K562 (cell line): ENCODE results near the gene ACBD6. TPM values are rescaled to one million over a fixed set of nuclear protein-coding genes. Genes with fewer than 3 reads are reported as not detected.
A peak's percentile ranks its signal among the peaks of the same experiment; 100 is the strongest.

Experiments used
- ATAC-seq: fragments of 200-7000 bp; cut with Tn5 transposase; 3 replicates; pipeline ENCODE4 v1.9.1; 2020; ENCODE audit warnings: moderate library complexity
- BruUV-seq: library from RNA; stranded (reverse); fragments of 400-500 nt; replicated peaks from 2 replicates; lab custom pipeline; 2021; lab: Mats Ljungman, UMichigan
- CTCF ChIA-PET: fragments of 300-600 bp; formaldehyde crosslinking; extraction: SDS; loops from one replicate; lab custom pipeline; 2021; ENCODE audit warnings: low intra/inter-chr PET ratio; lab: Yijun Ruan, JAX
- POLR2A ChIA-PET: fragments of 300-600, 350-650 bp; sonication (Branson Sonifier 250); formaldehyde crosslinking; extraction: SDS; loops from one replicate; lab custom pipeline; 2021; ENCODE audit warnings: antibody characterized with exemption, inconsistent platforms; lab: Yijun Ruan, JAX
- DNase-seq, 4 experiments: peaks; one replicate each; pipeline versions ENCODE4 v3.0.0 to v3.0.0-alpha.2; 2011 to 2018; ENCODE audit warnings: low spot score in 3 of 4, mixed read lengths in 3 of 4; ENCODE audit errors: extremely low read depth in 1 of 4
- FAIRE-seq: peaks from 2 replicates; lab custom pipeline; 2011; peaks lifted over from hg19 to GRCh38; lab: Jason Lieb, UNC
- H2AFZ ChIP-seq: 2 replicates; pipeline ENCODE4 v1.6.0; 2011; ENCODE audit warnings: low read depth, low read length, control low read depth, inconsistent platforms
- H3K27ac ChIP-seq: fragments of 200-600 bp; 3 replicates; pipeline ENCODE4 v1.8.0; 2011; ENCODE audit warnings: low read depth, mild to moderate bottlenecking, control low read depth, inconsistent platforms, low read length, moderate library complexity, mixed read lengths; ENCODE audit errors: extremely low read depth
- H3K27me3 ChIP-seq, 2 experiments: fragments of 300-600 bp in 1 of 2; 2 replicates in 1 of 2; 3 replicates in 1 of 2; pipeline versions ENCODE4 v1.6.0 to v1.8.0; 2011; ENCODE audit warnings: inconsistent platforms in 2 of 2, low read length in 2 of 2, mild to moderate bottlenecking in 1 of 2, mixed read lengths in 1 of 2, moderate library complexity in 1 of 2; ENCODE audit not compliant: control insufficient read depth in 2 of 2, insufficient read depth in 2 of 2
- H3K36me3 ChIP-seq: fragments of 300-600 bp; 3 replicates; pipeline ENCODE4 v1.8.0; 2011; ENCODE audit warnings: mild to moderate bottlenecking, low read length, inconsistent platforms; ENCODE audit not compliant: control insufficient read depth, insufficient read depth
- H3K4me1 ChIP-seq, 2 experiments: fragments of 200-600 bp in 1 of 2; replicated peaks in 1 of 2; 2 replicates in 1 of 2; 3 replicates in 1 of 2; pipeline versions ENCODE4 v1.5.1 to v1.8.0; 2011; ENCODE audit warnings: inconsistent platforms in 2 of 2, low read length in 2 of 2, mild to moderate bottlenecking in 1 of 2, mixed read lengths in 1 of 2, moderate library complexity in 1 of 2; ENCODE audit not compliant: control insufficient read depth in 2 of 2, insufficient read depth in 2 of 2
- H3K4me2 ChIP-seq: 2 replicates; pipeline ENCODE4 v1.6.1; 2011; ENCODE audit warnings: low read length, control low read depth, inconsistent platforms, mixed read lengths; ENCODE audit not compliant: insufficient read depth
- H3K4me3 ChIP-seq: fragments of 200-600 bp; sonication (generic), shearing (Covaris generic); 2 replicates; pipeline ENCODE4 v1.5.1; 2016; ENCODE audit warnings: control low read depth, inconsistent platforms
- H3K79me2 ChIP-seq: fragments of 200-600 bp; 3 replicates; pipeline ENCODE4 v1.8.0; 2011; ENCODE audit warnings: low read length, inconsistent platforms; ENCODE audit not compliant: control insufficient read depth, insufficient read depth
- H3K9ac ChIP-seq, 2 experiments: 2 replicates each; pipeline versions ENCODE4 v1.6.0 to v1.6.1; 2011; ENCODE audit warnings: low read depth in 2 of 2, low read length in 2 of 2, control low read depth in 1 of 2, inconsistent platforms in 1 of 2, mild to moderate bottlenecking in 1 of 2, mixed read lengths in 1 of 2; ENCODE audit not compliant: insufficient read depth in 1 of 2
- H3K9me1 ChIP-seq: one replicate; pipeline ENCODE4 v1.6.0; 2011; ENCODE audit warnings: inconsistent platforms, mild to moderate bottlenecking, low read length, moderate library complexity; ENCODE audit not compliant: control insufficient read depth, insufficient read depth
- H3K9me3 ChIP-seq: replicated peaks from 2 replicates; pipeline ENCODE4 v1.5.1; 2011; ENCODE audit warnings: low read depth, low read length, inconsistent platforms; ENCODE audit not compliant: control insufficient read depth, insufficient read depth
- H4K20me1 ChIP-seq: replicated peaks from 2 replicates; pipeline ENCODE4 v1.6.1; 2011; ENCODE audit warnings: low read length, inconsistent platforms, mixed read lengths; ENCODE audit not compliant: control insufficient read depth, insufficient read depth
- ARID2 ChIP-seq: fragments of 450-650 bp; IDR thresholded peaks from 2 replicates; pipeline ENCODE4 v1.6.1; 2017; ENCODE audit warnings: antibody characterized with exemption, mild to moderate bottlenecking
- ASH1L ChIP-seq: fragments of 450-650 bp; IDR thresholded peaks from 2 replicates; pipeline ENCODE4 v1.6.1; 2018; ENCODE audit warnings: borderline replicate concordance, mild to moderate bottlenecking, low read depth; ENCODE audit not compliant: partially characterized antibody
- ATF1 ChIP-seq, 2 experiments: fragments of 450-650 bp in 1 of 2; IDR thresholded peaks; 2 replicates each; pipeline ENCODE4 v1.6.1; 2016; ENCODE audit warnings: missing compliant biosample characterization in 1 of 2, missing genetic modification characterization in 1 of 2
- ATF6 ChIP-seq: sonication (generic); formaldehyde crosslinking; IDR thresholded peaks from 2 replicates; pipeline ENCODE4 v1.4.0; 2020; ENCODE audit warnings: mild to moderate bottlenecking, missing genetic modification reagents
- CREM ChIP-seq: IDR thresholded peaks from 2 replicates; pipeline ENCODE4 v1.6.1; 2014; ENCODE audit warnings: antibody characterized with exemption, low read depth
- CTBP1 ChIP-seq: fragments of 450-650 bp; IDR thresholded peaks from 2 replicates; pipeline ENCODE4 v1.6.1; 2016; ENCODE audit warnings: borderline replicate concordance
- EP400 ChIP-seq: fragments of 450-650 bp; IDR thresholded peaks from 2 replicates; pipeline ENCODE4 v1.6.1; 2017; ENCODE audit warnings: antibody characterized with exemption, mild to moderate bottlenecking, moderate library complexity
- ETV5 ChIP-seq: sonication (generic); formaldehyde crosslinking; IDR thresholded peaks from 2 replicates; pipeline ENCODE4 v1.4.0; 2020; ENCODE audit warnings: low read depth, mild to moderate bottlenecking, missing genetic modification reagents
- JUND ChIP-seq, 2 experiments: IDR thresholded peaks; 2 replicates in 1 of 2; 3 replicates in 1 of 2; pipeline ENCODE4 v1.6.1; 2011; ENCODE audit warnings: borderline replicate concordance in 2 of 2, low read depth in 2 of 2, low read length in 2 of 2, improper control_type of control experiment in 1 of 2, missing biosample characterization in 1 of 2, missing genetic modification characterization in 1 of 2, missing genetic modification reagents in 1 of 2
- KLF13 ChIP-seq: fragments of 450-650 bp; IDR thresholded peaks from 2 replicates; pipeline ENCODE4 v1.6.1; 2016; ENCODE audit warnings: missing genetic modification characterization, low read depth, mild to moderate bottlenecking, missing compliant biosample characterization, moderate library complexity, borderline replicate concordance
- MYNN ChIP-seq, 2 experiments: sonication (generic); formaldehyde crosslinking in 1 of 2; IDR thresholded peaks; 2 replicates each; pipeline versions ENCODE4 v1.5.0 to v1.6.1; 2016 to 2020; ENCODE audit warnings: antibody characterized with exemption in 1 of 2, missing genetic modification reagents in 1 of 2
- NCOR1 ChIP-seq: fragments of 450-650 bp; IDR thresholded peaks from 2 replicates; pipeline ENCODE4 v1.6.1; 2016; ENCODE audit warnings: mild to moderate bottlenecking, moderate library complexity
- PYGO2 ChIP-seq: fragments of 450-650 bp; IDR thresholded peaks from 2 replicates; pipeline ENCODE4 v1.6.1; 2016; ENCODE audit warnings: mild to moderate bottlenecking, missing genetic modification characterization, moderate library complexity, missing compliant biosample characterization
- SAFB ChIP-seq: fragments of 200-400 bp; formaldehyde crosslinking; IDR thresholded peaks from 2 replicates; pipeline ENCODE4 v1.6.1; 2017; ENCODE audit warnings: low read depth, low read length, borderline replicate concordance
- U2AF1 ChIP-seq: fragments of 200-400 bp; formaldehyde crosslinking; optimal IDR thresholded peaks from 2 replicates; pipeline ENCODE3; 2017; ENCODE audit warnings: mild to moderate bottlenecking, low read depth, low read length, moderate library complexity
- YY1 ChIP-seq, 3 experiments: IDR thresholded peaks; 2 replicates each; pipeline ENCODE4 v1.6.1; 2011; ENCODE audit warnings: low read length in 2 of 3, mild to moderate bottlenecking in 2 of 3, moderate library complexity in 2 of 3, borderline replicate concordance in 1 of 3, control low read depth in 1 of 3, low read depth in 1 of 3; ENCODE audit not compliant: insufficient read depth in 3 of 3, insufficient replicate concordance in 2 of 3, control insufficient read depth in 1 of 3, insufficient read length in 1 of 3; ENCODE audit errors: extremely low read depth in 1 of 3
- ZNF184 ChIP-seq: sonication (generic); formaldehyde crosslinking; IDR thresholded peaks from 2 replicates; pipeline ENCODE4 v1.5.0; 2020; ENCODE audit warnings: missing genetic modification reagents
- ZNF24 ChIP-seq: fragments of 450-650 bp; IDR thresholded peaks from 2 replicates; pipeline ENCODE4 v1.6.1; 2016
- ZNF766 ChIP-seq: fragments of 200-800 bp; sonication (Bioruptor generic); conservative IDR thresholded peaks from 2 replicates; pipeline ENCODE4 v1.6.1; 2016; ENCODE audit warnings: missing genetic modification characterization, missing compliant biosample characterization
- WGBS: fragments of 100-300 bp; shearing (Covaris generic); methylation state at CpG from one replicate; pipeline ENCODE4 v1.1.6; 2016; ENCODE audit warnings: low coverage, mixed read lengths; ENCODE audit not compliant: insufficient coverage; ENCODE audit errors: missing lambda C conversion rate; 5-methylcytosine and 5-hydroxymethylcytosine counted together
- in situ Hi-C: fragments of 300-500 bp; cut with MboI; formaldehyde crosslinking; loops from 4 replicates; pipeline ENCODE4 v1.15.0; 2018; ENCODE audit warnings: inconsistent platforms, mixed read lengths
- intact Hi-C: fragments of 100-400 bp; cut with micrococcal nuclease; formaldehyde crosslinking; loops from 2 replicates; pipeline ENCODE4 v1.14.2; 2022
- polyA plus RNA-seq, 8 experiments: library from polyadenylated mRNA; depleted of rRNA in 4 of 8; stranded (reverse) in 5 of 8; unstranded in 3 of 8; fragments of >200 nt; fragmentation: Nextera tagmentation in 2 of 8; fragmentation: Illumina TruSeq in 1 of 8; extraction: Ambion mirVana in 2 of 8; extraction: Trizol in 1 of 8; gene quantifications; 2 replicates each; pipeline versions ENCODE4 v1.2.1 to v1.2.3, GENCODE V29; 2011 to 2014; ENCODE audit warnings: inconsistent platforms in 1 of 8, missing spikeins in 1 of 8
- total RNA-seq, 7 experiments: library from RNA; depleted of rRNA in 6 of 7; stranded (reverse); fragments of >200 nt in 6 of 7; fragmentation: Illumina TruSeq in 2 of 7; extraction: Trizol in 2 of 7; gene quantifications; 2 replicates each; pipeline versions ENCODE4 v1.2.1 to v1.2.3, GENCODE V29; 2011 to 2021; ENCODE audit warnings: low replicate concordance in 1 of 7

The ACBD6 gene
- total and polyA plus RNA-seq, 9 of the 15 experiments (the other 6 are each of a cell fraction or from before 2014, with no cell fraction given): 16.9 to 107 (median 77.7) TPM

- no peak overlapping the region for H3K9ac ChIP-seq
- no peak for TF ChIP-seq U2AF1
- peak; percentile 26 for TF ChIP-seq ASH1L
- 0 out of 2 replicates have a peak, but pooled peaks have one; percentile 39 for TF ChIP-seq ETV5
- no peak for TF ChIP-seq PYGO2 (tag)
- TF ChIP-seq MYNN (IDR thresholded peaks at IDR 0.05): peak; percentile 48; the same call in 1 of the 2 replicates
- TF ChIP-seq MYNN (CRISPR knock-in tag; IDR thresholded peaks at IDR 0.05): no peak
- peak; percentile 15; the same call in 1 of the 2 replicates for TF ChIP-seq ZNF24
- no peak for TF ChIP-seq ATF1 (CRISPR knock-in tag; IDR thresholded peaks at IDR 0.05)
- peak; percentile 20; the same call in 1 of the 2 replicates for TF ChIP-seq ATF1 (tag; IDR thresholded peaks at IDR 0.05)
- peak; percentile 48 for TF ChIP-seq EP400
- peak; percentile 96 for TF ChIP-seq ARID2
- no peak for TF ChIP-seq SAFB
- peak; percentile 33; the same call in 1 of the 2 replicates for TF ChIP-seq CREM
- TF ChIP-seq ATF6: peak; percentile 69; the same call in 1 of the 2 replicates
- TF ChIP-seq ZNF184 (CRISPR knock-in tag): no peak
- TF ChIP-seq NCOR1: peak; percentile 32; the same call in 1 of the 2 replicates
- no peak for TF ChIP-seq KLF13 (tag)
- TF ChIP-seq ZNF766: peak; percentile 53; the same call in 1 of the 2 replicates
- TF ChIP-seq YY1 (IDR thresholded peaks at IDR 0.05; ENCODE audit: borderline replicate concordance in 1 of 3, control insufficient read depth in 1 of 3, extremely low read depth in 1 of 3, insufficient read depth in 3 of 3, insufficient read length in 1 of 3, insufficient replicate concordance in 2 of 3, low read depth in 1 of 3, low read length in 2 of 3): peak; percentile 55 to 93 (median 85)
- TF ChIP-seq CTBP1: peak; percentile 42; the same call in 1 of the 2 replicates
- TF ChIP-seq JUND (IDR thresholded peaks at IDR 0.05; ENCODE audit: borderline replicate concordance, low read depth, low read length): no peak
- TF ChIP-seq JUND (tag; IDR thresholded peaks at IDR 0.05; ENCODE audit: borderline replicate concordance, low read depth, low read length): peak; percentile 57; the same call in 1 of the 3 replicates
These were observed 31.1 kb upstream of the ACBD6 start for GRCh38 chr1:180533266-180533987.

More at GRCh38 chr1:180533266-180533987, 31.1 kb upstream of the ACBD6 start:
- H4K20me1 ChIP-seq: no peaks in the 10 kb centered on the region
- H3K9me1 ChIP-seq: no peaks in the 10 kb centered on the region
- no peak overlapping the region for H3K4me3 ChIP-seq
- FAIRE-seq (peak; percentile 87), ATAC-seq (peak; percentile 96), DNase-seq (peak; percentile 85 to 93 (median 88))
- intact Hi-C loops (loop anchor here (1.0 to 2.0 kb wide), 5 partner anchors 17 to 327 kb away; partner anchors contain the start of gene XPR1), in situ Hi-C loops (no loop called here)
- no peaks in the 10 kb centered on the region for H3K79me2 ChIP-seq
- no peaks in the 10 kb centered on the region for H3K27me3 ChIP-seq
- no peaks in the 10 kb centered on the region for H3K9me3 ChIP-seq
- 22% methylated on average over 10 of the region's 10 CpGs for WGBS
- peak overlapping the region; percentile 73 for H2AFZ ChIP-seq
- peaks cover 0 to 10% of the 10 kb centered on the region in 2 experiments; a peak in 2 of 5 replicates for H3K4me1 ChIP-seq
- no peak overlapping the region for H3K4me2 ChIP-seq
- BruUV-seq: no TSS peak
- no peak overlapping the region for H3K27ac ChIP-seq
- H3K36me3 ChIP-seq: no peaks in the 10 kb centered on the region
- POLR2A ChIA-PET: no interaction called here
- CTCF ChIA-PET: interaction anchor here (0.8 to 4.0 kb wide), 3 partner anchors 18 to 330 kb away, joined by 3 to 54 read pairs (median 5); no protein-coding TSS in a partner anchor
